ENCODE data around the gene HDDC2.

The HDDC2 gene

DNA sequence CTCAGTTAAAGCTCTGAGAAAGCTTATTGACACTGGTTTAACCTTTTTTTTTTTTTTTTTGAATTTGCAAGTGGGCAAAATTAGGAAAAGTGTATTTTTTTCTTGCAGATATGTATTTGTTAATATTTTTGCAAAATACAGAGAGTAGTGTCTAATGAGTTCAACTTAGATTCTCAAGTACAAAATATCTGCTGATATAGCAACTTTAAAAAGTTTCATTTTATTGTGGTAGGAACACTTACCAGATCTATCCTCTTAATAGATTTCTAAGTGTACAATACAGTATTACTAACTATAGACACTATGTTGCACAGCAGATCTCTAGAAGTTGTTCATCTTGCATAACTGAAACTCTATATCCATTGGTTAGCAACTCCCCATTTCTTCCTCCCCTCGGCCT lies 30.9 kb upstream of the HDDC2 start:
- Histone ChIP-seq H3K9me3 (ENCODE audit: insufficient read depth, low read length) (no peaks in the 10 kb centered on the region), H3K79me2 (ENCODE audit: insufficient read depth, low read length) (no peaks in the 10 kb centered on the region), H3F3A (ENCODE audit: insufficient read depth) (no peaks in the 10 kb centered on the region), H3K27me3 (ENCODE audit: low read length) (0 out of 2 replicates have a peak, but pooled peaks cover 3% of the 10 kb centered on the region), H3K4me3 (ENCODE audit: insufficient read depth, low read length, poor library complexity, severe bottlenecking) (no peak overlapping the region), H3K36me3 (ENCODE audit: low read length) (no peaks in the 10 kb centered on the region), H3K4me2 (ENCODE audit: low read depth, low read length, poor library complexity, severe bottlenecking) (no peak overlapping the region), H3K9me2 (replicated peaks; ENCODE audit: insufficient read depth, low read length) (no peaks in the 10 kb centered on the region), H3K9ac (ENCODE audit: low read length) (no peak overlapping the region), H2AFZ (ENCODE audit: low read depth, low read length, severe bottlenecking) (no peak overlapping the region), H4K20me1 (ENCODE audit: low read depth, low read length) (no peaks in the 10 kb centered on the region), H3K27ac (ENCODE audit: low read depth, low read length) (no peak overlapping the region)
- no peak for TF ChIP-seq EZH2phosphoT487 (conservative IDR thresholded peaks at IDR 0.05; ENCODE audit: low read length)
- TF ChIP-seq, protein P1, sequence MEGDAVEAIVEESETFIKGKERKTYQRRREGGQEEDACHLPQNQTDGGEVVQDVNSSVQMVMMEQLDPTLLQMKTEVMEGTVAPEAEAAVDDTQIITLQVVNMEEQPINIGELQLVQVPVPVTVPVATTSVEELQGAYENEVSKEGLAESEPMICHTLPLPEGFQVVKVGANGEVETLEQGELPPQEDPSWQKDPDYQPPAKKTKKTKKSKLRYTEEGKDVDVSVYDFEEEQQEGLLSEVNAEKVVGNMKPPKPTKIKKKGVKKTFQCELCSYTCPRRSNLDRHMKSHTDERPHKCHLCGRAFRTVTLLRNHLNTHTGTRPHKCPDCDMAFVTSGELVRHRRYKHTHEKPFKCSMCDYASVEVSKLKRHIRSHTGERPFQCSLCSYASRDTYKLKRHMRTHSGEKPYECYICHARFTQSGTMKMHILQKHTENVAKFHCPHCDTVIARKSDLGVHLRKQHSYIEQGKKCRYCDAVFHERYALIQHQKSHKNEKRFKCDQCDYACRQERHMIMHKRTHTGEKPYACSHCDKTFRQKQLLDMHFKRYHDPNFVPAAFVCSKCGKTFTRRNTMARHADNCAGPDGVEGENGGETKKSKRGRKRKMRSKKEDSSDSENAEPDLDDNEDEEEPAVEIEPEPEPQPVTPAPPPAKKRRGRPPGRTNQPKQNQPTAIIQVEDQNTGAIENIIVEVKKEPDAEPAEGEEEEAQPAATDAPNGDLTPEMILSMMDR (IDR thresholded peaks at IDR 0.05; ENCODE audit: insufficient read depth, low read length, poor library complexity, severe bottlenecking), result no peak

DNA sequence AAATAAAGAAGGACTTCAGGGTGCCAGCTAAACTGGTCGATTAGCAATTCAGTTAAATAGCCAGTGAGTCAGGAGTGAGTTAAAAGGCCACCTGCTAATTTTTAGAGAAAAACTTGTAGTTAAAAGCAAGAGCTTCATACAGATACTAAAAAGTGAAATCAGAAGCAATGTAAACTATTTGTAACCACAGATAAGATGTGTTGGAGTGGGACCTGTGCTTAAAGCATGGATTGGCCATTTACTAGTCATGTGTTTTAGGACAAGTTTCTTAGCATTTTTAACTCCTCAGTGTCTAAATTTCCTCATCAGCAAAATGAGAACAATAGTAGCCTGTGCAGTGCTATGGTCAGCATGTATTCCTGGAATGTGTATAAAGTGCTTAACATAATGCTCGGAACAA lies 23.8 kb upstream of the HDDC2 start:
- TF ChIP-seq EZH2phosphoT487 (conservative IDR thresholded peaks at IDR 0.05; ENCODE audit: low read length), result no peak
- TF ChIP-seq, protein P1 (IDR thresholded peaks at IDR 0.05; ENCODE audit: insufficient read depth, low read length, poor library complexity, severe bottlenecking), result no peak
- Histone ChIP-seq H3K27me3 (ENCODE audit: low read length) (no peaks in the 10 kb centered on the region), H3K9me2 (replicated peaks; ENCODE audit: insufficient read depth, low read length) (no peaks in the 10 kb centered on the region), H3K4me2 (ENCODE audit: low read depth, low read length, poor library complexity, severe bottlenecking) (no peak overlapping the region), H3K36me3 (ENCODE audit: low read length) (no peaks in the 10 kb centered on the region), H2AFZ (ENCODE audit: low read depth, low read length, severe bottlenecking) (no peak overlapping the region), H3K9ac (ENCODE audit: low read length) (no peak overlapping the region), H4K20me1 (ENCODE audit: low read depth, low read length) (no peaks in the 10 kb centered on the region), H3K4me3 (ENCODE audit: insufficient read depth, low read length, poor library complexity, severe bottlenecking) (no peak overlapping the region), H3F3A (ENCODE audit: insufficient read depth) (no peaks in the 10 kb centered on the region), H3K27ac (ENCODE audit: low read depth, low read length) (no peak overlapping the region), H3K9me3 (ENCODE audit: insufficient read depth, low read length) (no peaks in the 10 kb centered on the region), H3K79me2 (ENCODE audit: insufficient read depth, low read length) (no peaks in the 10 kb centered on the region)

DNA sequence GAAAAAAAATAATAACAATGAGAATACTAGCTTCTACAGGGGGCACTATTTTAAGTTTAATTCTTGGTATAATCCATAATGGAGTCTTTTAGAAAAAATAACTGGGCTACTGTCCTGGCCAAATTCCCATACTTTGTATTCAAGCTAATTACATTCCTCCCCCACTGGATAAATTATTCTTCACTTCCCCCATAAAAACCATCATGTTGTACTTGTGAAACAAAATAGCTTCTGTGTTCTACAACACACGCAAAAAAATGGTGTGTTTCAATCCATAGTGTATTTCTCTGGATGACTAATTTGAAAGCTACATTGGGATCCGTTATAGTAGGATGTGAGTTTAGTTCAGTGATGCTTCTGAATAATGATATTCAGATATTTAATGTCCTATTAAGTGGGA lies 21.6 kb upstream of the HDDC2 start:
- Histone ChIP-seq H3F3A (ENCODE audit: insufficient read depth) (no peaks in the 10 kb centered on the region), H2AFZ (ENCODE audit: low read depth, low read length, severe bottlenecking) (no peak overlapping the region), H3K27me3 (ENCODE audit: low read length) (no peaks in the 10 kb centered on the region), H3K36me3 (ENCODE audit: low read length) (no peaks in the 10 kb centered on the region), H3K9ac (ENCODE audit: low read length) (no peak overlapping the region), H3K79me2 (ENCODE audit: insufficient read depth, low read length) (no peaks in the 10 kb centered on the region), H3K9me3 (ENCODE audit: insufficient read depth, low read length) (no peaks in the 10 kb centered on the region), H3K9me2 (replicated peaks; ENCODE audit: insufficient read depth, low read length) (no peaks in the 10 kb centered on the region), H4K20me1 (ENCODE audit: low read depth, low read length) (no peaks in the 10 kb centered on the region), H3K4me2 (ENCODE audit: low read depth, low read length, poor library complexity, severe bottlenecking) (no peak overlapping the region), H3K27ac (ENCODE audit: low read depth, low read length) (no peak overlapping the region), H3K4me3 (ENCODE audit: insufficient read depth, low read length, poor library complexity, severe bottlenecking) (no peak overlapping the region)
- TF ChIP-seq, protein P1 (IDR thresholded peaks at IDR 0.05; ENCODE audit: insufficient read depth, low read length, poor library complexity, severe bottlenecking), result no peak
- no peak for TF ChIP-seq EZH2phosphoT487 (conservative IDR thresholded peaks at IDR 0.05; ENCODE audit: low read length)

Measured in SU-DHL-6 (cell line).